Measurements from ENCODE around the gene OLFM2.
"Not testable (repeated sequence)": the region's sequence is repeated elsewhere in the genome, so short reads cannot be mapped to it uniquely, and the experiment has no call there.

The OLFM2 gene

GRCh38 chr19:9857920-9858746 is 78.2 kb downstream of the OLFM2 start:
- FAIRE-seq, result no peak

DNA sequence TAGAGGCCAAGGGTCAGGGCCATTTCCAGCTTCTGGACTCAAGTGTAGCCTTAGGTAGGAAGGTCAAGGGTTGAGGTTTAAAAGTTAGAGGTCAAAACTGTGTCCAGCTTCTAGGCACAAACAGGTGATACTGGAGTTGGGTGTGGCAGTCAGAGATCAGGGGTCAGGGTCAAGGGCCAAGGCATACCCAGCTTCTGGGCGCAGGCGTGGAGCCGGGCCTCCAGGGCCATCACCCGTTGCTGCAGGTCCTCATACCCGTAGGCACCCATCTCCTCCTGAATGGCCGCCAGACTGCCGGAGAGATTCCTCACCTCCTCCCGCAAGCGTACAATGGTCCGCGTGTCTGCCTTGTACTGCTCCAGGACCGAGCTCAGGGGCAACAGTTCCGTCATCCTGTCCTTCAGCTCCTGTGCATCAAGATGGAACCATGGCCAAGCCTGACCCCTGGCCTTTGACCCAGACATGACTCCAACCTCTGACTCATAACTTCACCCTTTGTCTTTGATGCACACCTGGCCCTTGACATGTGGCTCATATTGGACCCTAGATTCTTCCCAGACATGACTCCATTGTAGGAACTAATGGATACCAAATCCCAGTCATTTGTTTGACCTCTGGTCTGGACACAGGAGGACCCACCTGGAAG is 79.1 kb downstream of the OLFM2 start:
- no peak for FAIRE-seq

- FAIRE-seq, result no peak
Observed at GRCh38 chr19:9856609-9857008, 79.7 kb downstream of the OLFM2 start.

GRCh38 chr19:9854282-9854846 is 82.0 kb downstream of the OLFM2 start:
- FAIRE-seq, result no peak

GRCh38 chr19:9850235-9850959 is 85.9 kb downstream of the OLFM2 start:
- FAIRE-seq, result no peak

DNA sequence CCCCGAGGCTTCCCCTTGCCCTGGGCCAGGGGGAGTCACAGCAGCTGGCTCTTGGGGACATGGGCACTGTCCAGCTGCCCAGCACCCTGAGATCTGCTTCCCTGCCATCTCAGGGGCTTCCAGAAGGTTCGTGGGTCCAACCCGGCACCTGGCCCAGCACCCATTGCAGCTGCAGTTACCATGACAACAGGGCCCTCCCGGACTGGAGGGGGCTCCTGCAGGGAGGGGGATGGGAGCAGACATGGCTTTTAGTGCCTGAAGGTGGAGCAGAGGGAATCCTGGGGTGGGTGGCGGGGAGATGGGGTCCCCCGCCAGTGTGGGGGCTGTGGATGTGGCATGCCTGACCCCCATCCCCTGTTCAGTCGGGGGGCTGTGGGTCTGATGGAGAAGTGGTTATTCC is 86.5 kb downstream of the OLFM2 start:
- no peak for FAIRE-seq

DNA sequence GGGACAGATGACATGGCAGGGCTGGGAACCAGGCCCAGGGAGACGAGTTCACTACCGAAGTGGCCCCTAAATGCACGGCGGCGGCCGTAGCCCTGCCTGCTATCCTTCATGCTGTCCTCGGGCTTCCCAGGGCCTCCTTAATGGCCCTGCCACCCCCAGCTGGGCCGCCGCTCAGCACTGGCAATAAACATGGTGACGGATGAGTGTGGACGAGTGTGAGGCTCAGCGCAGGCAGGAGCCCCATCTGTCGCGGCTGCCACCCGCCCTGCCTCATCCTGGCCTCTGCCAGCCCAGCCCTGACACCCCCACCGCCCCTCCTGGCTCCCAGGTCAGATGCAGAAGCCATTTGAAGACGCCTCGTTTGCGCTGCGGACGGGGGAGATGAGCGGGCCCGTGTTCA is 87.6 kb downstream of the OLFM2 start:
- no peak for FAIRE-seq

GRCh38 chr19:9848060-9848459 is 88.3 kb downstream of the OLFM2 start:
- no peak for FAIRE-seq

- FAIRE-seq, result no peak
Observed at GRCh38 chr19:9847087-9847671, 89.1 kb downstream of the OLFM2 start.

DNA sequence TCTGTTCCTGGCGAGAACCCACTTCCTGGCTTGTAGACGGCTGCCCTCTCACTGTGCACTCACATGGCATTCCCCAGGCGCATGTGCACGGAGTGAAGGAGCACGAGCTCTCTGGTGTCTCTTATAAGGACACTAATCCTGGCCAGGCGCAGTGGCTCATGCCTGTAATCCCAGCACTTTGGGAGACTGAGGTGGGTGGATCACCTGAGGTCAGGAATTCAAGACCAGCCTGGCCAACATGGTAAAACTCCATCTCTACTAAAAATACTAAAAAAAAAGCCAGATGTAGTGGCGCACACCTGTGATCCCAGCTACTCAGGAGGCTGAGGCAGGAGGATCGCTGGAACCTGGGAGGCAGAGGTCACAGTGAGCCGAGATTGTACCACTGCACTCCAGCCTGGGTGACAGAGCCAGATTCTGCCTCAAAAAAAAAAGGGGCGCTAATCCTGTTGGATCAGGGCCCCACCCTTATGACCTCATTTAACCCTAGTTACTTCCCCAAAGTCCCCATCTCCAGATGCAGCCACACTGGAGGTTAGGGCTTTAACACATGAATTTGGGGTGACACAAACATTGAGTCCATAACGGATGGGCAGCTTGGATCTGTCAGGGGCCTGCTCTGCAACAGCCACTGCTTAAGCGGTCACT is 92.6 kb downstream of the OLFM2 start:
- not testable (repeated sequence) for FAIRE-seq

GRCh38 chr19:9842834-9843625 is 93.3 kb downstream of the OLFM2 start:
- FAIRE-seq, result no peak

DNA sequence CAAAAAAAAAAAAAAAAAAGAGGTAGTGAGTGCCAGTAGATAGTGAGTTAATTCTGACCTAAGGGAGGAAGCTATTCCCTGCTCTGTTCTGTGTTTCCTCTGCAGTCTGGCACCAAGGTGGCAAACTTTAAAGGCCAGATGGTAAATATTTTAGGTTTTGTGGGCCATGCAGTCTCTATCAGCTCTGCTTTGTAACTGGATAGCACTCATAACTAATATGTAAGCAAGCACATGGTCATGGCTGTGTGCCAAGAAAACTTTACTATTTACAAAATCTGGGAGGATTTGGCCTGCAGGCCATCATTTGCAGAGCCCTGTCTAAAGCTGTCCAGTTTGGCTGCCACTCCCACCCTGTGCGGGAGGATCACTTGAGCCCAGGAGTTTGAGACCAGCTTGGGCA is 96.9 kb downstream of the OLFM2 start:
- FAIRE-seq, result no peak

DNA sequence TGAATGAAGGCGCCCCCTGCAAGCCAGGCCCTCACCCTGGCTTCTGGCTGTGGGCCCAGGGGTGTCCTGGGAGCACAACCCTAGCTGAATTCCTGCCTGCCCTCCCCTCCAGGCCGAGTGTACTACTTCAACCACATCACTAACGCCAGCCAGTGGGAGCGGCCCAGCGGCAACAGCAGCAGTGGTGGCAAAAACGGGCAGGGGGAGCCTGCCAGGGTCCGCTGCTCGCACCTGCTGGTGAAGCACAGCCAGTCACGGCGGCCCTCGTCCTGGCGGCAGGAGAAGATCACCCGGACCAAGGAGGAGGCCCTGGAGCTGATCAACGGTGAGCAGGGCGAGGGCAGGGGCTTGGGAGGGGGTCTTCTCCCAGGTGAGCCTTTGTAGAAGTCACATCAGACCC is 98.0 kb downstream of the OLFM2 start:
- FAIRE-seq, result no peak

DNA sequence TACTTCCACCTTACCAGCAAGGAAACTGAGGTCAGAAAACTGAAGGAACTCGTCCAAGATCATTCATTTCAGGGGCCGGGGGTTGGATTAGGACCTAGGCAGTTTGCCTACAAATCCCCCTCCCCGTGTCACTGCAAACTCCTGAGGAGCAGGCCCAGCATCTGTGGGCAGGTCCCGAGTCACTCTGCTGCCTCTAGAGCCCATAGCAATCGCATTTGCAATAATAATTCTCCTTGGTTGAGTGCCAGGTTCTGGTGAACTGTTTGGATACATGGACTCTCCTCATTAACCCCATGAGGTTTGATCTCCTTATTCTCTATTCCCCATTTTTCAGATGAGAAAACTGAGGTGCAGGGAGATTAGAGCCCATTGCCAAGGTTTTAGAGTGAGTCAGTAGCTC is 100.3 kb downstream of the OLFM2 start:
- FAIRE-seq, result no peak

DNA sequence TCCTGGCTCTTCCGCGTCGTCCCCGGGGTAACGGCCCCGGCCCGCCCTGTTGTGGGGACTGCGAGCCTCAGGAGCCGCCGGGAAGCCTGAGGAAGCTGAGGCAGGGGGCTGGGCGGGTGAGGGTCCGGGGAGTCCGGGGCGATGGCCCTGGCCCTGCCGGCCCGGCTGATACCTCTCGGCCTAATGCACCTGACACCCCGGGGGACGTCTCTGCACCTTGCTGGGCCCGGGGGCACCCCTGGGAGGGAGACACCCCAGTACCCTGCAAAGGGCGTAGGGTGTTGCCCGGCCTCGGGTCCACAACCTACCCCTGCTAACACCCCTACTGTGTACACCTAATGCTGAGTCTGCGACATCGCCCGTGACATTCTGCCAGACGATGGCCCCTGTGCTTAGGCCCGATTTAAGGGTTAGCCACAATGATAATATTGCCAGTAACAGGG is 100.8 kb downstream of the OLFM2 start:
- FAIRE-seq, result no peak

GRCh38 chr19:9834726-9835506 is 101.4 kb downstream of the OLFM2 start, which contains the start of gene PIN1:
Gene PIN1 (plus strand): TSS chr19:9835318. CDS start chr19:9835345, 27 bp downstream.
- FAIRE-seq, result peak; percentile 87

GRCh38 chr19:9834307-9834725 is 102.0 kb downstream of the OLFM2 start:
- FAIRE-seq, result no peak

- no peak for FAIRE-seq
Observed at GRCh38 chr19:9828551-9829063, 107.7 kb downstream of the OLFM2 start.

DNA sequence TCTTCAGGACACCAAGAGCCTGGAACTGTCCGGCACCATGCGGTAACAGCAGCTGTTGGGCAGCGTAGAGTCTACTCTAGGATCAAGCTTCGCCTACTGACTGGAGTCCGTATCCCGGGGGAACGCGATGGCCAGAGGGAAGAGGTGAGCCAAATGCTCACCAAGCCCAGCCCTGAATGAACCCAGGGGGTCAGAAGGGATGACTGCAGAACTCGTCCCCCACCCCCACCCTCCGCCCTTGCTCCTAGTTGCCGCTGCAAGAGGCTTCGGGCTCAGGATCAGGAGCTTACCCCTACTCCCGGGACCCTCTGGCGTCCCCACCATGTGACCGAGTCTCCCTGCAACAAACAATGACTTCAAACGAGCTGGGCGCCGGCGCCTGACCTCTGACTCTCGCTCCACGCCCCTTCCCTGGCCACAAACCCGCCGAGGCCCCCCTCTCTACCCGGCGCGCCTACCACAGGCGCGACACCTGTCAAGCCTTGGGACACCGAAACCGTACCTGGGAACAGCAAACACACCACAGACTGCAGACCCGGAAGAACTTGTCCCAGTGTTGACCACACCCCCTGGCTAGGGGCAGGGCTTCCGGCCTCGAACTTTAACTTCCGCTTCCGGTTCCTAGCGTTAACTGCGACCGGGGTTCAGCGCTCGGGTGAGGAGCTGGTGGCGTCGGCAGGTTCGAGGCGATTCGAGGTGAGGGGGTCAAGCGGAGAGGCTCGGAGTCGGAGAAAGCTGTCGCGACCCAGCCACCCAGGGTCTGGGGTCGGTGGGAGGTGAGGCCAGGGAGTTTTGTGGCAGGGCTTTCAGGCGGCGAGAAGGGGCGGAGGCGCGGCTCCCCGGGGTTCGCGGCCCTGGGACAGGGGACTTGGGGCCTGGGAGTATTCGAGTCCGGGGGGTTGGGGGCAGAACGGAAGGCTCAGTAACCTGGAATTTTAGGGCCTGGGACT is 108.8 kb downstream of the OLFM2 start, which contains the start of gene UBL5:
TSS of gene UBL5 (plus strand) at position 630 of the 950 bp plus-strand sequence. CDS start 420 bp downstream, outside the sequence.
- no peak for FAIRE-seq

All from A204.1 (cell line).